Eye (tissue), 1 donor: Measurements from ENCODE around the gene CD247.
A peak's percentile ranks its signal among the peaks of the same experiment; 100 is the strongest.

Experiments
- DNase-seq: peaks from one replicate; pipeline ENCODE4 v3.0.0-alpha.2; 2015

Gene CD247

DNA sequence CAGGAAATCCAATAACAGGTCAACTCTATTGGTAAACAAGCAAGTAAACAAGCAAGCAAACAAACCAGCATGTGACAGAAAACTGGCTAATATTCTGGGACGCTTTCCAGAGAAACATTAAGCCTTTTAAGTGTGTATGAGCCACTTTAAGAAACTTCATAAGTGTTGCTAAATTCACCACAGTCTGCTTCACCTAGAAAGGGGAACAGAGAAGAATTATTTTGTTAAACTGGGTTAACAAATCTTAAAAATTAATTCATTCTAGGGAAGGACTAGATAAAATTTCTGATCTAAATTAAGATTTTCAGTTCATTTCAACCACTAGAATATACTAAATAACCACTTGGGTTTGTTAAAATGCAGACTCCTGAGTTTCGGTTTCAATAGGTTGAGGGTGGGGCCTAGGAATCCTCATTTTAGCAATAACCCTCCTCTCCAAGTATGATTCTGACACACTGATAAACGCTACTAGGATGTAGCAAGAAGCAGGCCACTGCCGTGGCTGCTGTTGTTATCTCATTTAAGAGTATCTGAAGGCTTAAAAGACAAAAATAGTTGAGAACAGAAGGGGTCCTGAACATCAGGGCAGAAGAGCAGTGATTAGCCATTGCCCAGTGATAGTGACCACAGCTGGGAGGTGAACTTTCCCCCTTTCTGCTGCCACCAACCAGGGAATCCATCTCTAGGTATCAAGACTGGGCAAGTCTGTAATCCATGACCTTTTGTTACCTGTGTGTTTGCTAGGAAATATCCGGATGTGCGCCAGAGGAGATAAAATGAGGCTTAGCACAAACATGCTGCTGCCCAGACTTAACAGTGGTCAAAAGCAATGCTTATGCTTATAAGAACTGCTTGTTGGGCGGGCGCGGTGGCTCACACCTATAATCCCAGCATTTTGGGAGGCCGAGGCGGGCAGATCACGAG, 24.0 kb upstream of the CD247 start:
- DNase-seq: no peak

DNA sequence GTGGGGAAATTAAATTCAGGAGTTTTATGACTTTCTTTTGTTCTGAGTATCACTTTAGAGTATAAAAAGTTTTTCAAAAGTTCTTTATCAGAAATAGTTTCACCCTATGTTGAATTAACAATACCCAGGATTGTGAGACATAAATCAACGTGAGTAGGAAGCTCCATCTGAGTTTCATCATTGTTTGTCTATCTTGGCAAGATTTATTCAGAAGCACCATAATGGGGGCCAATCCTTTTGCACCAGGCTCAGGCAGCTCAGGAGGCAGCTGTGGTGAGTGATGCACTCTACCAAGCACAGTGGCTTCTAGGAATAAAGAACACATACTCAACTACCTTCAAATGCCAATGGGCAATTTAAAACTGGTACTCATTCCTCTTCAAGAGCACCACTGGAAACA, 23.3 kb upstream of the CD247 start:
- no peak for DNase-seq

DNA sequence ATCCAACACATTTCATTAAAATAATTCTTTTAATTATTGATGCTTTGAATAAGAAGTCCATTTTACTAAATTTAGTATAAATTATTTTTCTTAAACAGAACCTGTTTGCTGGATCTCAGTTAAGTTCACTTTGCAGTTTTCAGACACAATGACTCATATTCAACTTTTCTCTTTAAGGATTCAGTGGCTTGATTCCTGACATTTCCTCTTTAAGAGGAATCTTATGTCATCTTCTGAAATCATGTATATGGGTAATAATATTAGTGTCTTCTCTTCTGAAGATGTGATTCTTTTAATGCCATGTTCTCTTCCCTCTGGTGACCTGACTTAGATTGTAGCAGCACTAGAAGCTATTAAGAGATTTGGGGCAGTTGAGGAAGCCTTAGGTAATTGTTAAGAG, 22.7 kb upstream of the CD247 start:
- no peak for DNase-seq

DNA sequence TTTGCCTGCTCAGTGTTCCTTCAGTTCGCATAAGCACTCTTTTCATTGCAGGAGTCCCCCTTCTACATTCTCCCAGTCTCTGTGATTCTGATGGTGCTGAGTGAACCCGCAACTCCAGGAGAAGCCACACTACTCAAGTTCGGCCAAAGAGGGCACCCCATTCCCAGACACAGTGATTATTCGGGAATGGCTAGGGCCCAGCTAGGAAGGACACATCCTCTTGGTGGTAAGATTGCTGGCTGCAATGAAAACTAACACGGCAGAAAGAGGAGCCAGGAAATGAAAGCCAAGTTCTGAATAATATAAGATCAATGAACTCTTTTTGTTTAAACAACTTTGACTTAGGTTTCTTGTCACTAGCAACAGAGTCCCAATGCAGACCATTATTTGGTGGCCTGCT, 20.3 kb upstream of the CD247 start:
- no peak for DNase-seq

DNA sequence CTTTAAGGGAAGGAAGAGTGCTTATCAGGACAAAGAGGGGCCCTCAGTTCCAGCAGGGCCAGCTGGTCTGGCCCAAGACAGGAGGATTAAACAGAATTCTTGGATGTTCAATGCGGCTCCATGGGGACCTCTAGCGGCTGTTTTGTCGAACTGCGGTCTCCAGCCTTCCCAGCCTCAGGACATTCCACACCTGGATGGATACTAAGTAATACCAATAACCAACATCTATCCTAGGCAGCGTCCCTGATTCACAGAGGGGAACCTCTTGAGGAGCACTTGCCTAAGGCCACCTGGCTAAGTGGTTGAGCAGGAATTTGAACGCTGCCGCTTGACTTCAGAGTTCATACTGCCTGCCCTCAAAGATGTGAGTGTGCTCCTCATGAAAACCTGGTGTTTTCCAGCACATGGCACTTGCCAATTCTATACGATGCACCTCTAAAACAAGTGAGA, 15.5 kb upstream of the CD247 start:
- peak; percentile 93 for DNase-seq

DNA sequence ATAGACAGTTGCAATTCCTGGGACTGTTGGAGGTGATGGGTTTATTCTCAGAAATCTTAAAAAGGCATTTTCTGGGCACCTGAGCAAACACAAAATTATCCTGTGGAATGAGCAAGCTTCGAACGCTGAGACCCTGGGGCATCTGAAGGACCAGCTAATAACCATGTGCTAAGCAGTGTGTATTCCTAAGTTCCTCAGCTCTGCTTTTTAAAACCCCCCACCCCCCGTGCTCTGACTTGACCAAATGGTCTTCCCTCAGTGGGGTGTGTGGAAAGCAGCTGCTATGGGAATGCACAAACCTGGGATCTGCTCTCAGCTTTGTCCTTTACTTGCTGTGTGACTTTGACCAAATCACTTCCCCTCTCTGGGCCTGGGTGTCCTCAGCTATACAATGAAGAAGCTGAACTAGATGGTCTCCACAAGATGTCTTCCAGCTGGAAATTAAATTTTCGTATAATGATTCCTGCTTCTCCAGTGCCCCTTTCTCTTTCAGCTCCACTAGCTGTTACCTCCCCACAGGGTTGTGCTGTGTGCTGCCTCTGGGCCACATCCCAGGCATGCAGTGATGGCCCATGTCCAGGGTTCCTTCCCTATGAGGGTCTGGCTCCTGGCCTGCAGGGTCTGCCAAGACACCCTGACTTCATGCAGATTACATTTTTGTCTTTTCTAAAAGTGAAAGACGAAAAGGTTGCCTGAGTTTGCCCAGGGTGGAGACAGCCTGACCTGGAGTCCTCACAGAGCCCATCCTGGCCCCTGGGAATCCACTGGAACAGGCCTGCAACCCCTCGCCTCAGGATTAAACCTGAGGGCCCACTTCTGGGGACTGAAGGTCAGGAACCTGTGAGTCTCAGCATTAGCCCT, 14.9 kb upstream of the CD247 start:
- DNase-seq: no peak

DNA sequence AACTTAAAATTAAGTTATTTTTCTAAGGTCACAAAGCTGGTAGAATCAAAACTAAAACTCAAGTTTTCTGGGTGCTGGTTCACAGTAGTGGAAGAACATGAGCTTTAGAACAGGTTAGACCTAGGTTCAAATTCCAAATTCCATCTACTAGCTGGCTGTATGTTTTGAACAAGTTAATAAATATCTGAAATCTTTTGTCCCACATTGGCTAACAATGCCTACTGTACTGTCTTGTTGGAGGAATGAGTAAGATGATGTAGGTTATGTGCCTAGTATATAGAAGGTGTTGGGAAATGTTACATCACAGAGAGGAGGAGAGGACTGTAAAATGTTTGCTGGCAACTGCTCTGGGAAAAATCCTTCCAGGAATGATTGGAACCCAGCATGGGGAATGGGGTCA, 14.0 kb upstream of the CD247 start:
- no peak for DNase-seq

DNA sequence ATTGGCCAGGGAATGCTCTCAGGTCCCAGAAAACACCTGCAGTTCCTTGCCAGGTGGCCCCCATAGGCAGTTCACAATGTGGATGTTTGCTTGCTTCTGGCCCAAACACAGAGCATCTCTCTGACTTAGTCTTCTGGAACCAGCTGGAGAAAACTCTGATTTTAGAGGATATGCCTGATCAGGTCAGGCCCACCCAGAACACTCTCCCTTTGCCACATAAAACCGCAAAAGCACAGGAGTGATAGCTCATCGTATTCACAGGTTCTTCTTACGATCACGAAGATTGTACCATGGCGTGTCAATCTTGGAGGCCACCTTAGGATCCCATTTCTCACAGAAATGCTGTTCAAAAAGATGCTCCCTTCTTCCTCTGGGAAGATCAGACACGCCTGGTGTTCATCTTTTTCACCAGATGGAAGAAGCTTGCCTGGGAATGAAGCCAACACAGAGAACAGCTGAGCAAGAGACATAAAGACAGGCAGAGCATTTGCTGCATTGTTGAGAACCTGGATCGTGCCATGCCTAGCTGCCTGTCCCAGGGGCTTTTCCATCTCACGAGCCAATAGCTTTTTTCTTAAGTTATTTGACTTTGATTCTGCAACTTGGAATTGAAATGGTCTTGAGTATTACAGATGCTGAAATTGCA, 11.6 kb upstream of the CD247 start:
- peak; percentile 50 for DNase-seq

DNA sequence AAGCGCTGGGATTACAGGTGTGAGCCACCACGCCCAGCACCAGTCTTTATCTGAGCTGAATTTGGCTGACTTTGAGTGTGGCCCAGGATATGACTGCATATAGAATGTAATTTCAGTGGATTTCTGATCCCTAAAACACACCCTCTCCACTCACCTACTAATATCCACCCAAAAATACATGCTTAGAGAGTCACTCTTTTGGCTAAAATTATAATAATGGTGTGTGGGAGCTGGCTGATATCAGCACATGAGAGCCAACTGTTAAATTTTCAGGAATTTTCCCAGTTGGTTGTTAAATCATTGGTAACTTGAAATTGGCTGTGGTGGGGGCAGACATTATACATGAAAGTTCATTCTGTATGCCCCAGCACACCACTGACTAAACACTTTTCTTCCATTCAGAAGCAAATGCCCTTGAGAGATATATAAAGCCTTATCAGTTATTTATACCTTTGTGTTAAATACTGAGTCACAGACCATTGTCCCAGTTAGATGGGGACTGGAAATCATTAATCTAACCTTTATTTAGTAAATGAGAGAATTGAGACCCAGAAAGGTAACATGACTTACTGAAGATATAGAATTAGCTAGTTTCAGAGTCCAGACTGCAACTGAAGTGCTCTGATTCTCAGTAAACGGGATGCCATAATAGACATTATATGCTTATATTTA, 9.9 kb upstream of the CD247 start:
- DNase-seq: no peak

DNA sequence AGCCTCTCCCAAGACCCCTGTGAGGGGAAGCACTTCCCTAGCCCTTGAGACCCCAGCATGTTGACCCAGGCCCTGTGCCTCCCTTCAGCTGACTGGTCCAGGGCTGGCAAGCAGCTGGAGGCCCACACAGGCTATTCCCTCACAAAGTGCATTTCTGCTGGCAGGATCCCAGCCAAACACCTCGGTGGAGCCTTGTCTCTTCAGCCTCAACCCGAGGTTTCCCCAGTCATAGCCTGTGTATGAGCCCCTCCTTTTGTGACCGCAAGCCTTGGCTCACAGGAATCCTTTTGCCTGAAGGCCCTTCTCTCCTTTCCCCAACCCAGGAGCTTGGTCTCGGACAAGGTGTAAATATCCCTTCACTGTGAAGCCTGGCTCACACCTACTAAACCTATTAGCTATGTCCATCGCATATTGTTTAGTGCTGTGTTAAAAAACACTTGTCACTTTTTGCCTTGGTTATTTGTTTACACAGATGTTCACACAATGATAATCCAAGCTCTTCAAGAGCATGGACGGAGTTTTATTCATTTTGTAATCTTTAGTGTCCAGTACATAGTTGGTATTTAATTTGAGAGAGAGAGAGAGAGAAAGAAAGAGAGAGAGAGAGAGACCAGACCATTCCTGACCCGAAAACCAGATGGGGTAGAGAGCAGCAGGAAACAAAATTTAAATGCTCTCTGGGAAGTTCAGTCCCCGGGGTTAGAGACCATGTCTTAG, 8.5 kb upstream of the CD247 start:
- no peak for DNase-seq

DNA sequence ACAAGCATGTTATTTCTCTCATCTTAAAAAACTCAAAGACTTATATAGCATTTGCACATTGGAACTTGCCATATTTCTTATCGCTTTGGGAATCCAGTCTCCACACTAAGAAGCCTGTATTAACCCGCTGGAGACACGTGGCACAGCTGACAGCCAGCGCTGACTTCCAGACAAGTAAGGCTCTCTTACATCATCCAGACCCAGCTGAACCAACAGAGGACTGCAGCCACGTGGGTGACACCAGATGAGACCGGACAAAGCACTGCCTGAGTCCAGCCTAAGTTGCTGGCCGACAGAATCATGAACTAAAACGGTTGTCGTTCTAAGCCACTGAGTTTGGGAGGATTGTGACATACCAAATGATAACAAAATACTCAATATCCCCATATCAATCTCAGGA, 6.3 kb upstream of the CD247 start:
- no peak for DNase-seq

DNA sequence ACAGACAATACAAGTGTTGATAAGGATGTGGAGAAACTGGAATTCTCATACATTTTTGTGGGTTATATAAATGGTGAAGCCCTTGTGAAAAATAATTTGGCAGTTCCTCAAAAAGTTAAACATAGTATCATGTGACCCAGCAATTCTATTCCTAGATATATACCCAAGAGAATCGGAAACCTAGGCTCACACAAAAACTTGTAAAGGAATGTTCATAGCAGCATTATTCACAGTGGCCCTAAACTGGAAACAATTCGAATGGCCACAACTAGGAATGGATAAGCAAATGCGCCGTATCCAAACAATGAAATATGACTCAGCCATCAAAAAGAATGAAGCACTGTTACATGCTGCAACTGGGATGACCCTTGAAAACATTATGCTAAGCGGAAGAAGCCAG, 3.9 kb upstream of the CD247 start:
- DNase-seq: no peak

DNA sequence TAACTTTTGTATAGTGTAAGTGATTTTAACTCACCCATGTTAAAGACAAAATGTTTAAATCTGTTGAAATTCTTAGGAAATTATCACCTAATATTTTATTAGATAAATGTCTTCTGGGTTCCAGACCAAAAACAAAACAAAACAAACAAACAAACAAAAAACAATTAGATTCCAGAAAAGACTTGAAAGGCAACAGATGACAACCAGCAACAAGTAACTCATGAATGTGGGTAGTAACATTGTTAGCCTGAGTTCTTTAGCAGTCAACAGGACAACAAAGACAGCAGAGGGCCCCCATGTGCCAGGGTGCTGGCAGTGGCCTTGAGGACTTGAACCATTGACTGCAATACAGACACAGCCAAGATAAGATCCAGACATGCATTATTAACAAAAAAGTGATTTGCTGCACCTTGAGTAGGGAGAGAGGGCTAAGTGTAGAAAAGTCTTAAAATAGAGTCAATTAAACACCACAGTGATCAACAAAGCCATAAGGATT, 2.4 kb upstream of the CD247 start:
- DNase-seq: no peak

DNA sequence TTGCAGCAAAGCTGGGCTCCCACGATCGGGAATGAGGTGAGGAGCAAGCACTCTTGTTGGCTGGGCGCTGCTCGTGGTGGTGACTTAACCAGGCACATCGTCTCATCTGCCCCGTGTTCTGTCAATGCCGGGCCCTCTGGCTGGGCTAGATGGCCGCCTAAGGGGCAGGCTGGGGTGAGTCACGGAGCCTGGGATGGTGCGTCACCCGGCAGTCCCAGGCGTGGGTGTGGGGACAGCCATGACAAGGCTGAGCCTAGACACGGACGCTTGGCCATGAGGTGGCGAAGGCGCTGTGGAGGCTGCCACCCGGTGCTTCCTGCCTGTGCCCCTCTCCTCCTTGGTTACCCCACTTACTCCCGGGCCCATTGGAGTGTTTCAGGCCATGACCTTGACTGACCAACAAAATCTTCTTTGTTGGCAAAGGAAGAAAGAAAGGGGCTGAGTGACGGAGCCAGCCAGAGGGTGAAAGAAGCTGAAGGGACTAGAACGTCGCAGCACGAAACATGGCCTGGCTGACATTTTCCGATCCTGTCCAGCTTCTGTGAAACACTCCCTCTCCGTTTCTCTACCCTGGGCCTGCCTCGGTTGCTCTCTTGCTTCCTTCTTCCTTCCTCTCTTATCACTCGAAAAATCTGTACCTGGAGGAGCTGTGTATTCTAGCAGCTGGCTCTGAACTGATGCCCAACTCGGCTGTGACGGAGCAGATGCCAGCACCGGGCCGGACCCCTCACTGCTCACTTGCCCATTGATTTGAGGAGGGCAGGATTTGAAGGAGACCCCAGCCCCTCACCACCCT, 596 bp downstream of the CD247 start:
- DNase-seq: no peak

DNA sequence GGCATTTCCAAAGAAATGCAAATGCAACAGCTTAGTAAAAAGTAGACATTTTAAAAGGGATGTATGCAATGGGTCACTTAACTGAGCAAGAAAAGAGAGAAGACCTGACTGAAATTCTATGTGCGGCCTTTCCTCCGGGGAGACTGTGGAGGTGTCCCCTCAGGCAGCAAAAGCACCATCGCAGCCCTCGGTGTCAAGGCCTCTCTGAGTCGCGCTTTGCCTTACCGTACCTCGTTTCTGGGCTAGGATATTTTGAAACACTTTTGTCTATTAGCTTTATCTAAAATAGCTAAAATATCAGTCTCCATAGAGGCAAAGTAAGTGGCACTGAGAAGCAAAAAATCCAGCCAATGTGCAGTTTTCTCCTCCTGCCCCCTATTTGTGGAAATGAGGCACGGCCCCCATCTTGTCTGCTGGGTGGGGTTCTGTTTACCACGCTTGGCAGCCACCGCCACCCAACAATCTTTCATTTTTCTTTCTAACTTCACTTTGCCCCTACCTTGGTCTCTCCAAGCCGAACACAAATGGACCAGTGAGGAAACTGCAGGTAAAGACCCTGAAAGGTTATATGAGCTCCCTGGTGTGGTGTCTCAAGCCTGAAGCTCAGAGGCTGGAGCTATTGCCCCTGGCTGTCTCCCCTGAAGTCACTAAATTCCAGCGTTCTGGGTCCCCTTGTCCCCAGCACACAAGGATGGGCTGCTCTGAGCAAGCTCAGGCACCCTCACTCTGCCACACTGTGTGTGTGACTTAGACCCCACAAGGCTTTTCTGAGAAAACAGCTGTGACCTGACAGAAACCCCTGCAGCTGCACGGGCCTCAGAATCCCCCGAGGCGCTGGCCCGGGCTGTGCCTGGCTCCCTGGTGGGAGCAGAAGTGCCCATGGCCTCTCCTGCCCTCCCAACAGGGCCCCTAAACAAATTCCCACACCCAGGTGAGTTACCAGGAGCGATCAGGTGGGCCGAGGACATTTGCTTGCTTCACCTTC, 1.6 kb downstream of the CD247 start:
- DNase-seq: no peak

DNA sequence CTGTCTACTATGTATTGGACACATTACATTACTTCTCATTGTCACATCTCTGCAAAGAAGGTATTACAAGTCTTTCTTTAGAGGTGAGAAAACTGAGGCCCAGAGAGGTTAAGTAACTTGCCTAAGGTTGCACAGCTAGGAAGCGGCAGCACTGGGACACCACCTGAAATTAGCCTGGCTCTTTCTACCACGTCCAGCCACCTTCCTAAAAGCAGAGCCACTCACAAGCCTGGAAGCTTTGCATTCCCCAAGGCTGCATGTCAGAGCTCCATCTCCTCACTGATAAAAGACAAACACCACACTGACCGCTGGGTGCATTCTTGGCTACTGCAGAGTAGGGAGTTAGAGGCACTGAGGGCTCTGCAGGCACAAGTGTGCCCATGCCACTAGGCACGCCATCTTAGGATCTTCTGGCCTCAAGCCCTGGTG, 2.4 kb downstream of the CD247 start:
- DNase-seq: no peak

DNA sequence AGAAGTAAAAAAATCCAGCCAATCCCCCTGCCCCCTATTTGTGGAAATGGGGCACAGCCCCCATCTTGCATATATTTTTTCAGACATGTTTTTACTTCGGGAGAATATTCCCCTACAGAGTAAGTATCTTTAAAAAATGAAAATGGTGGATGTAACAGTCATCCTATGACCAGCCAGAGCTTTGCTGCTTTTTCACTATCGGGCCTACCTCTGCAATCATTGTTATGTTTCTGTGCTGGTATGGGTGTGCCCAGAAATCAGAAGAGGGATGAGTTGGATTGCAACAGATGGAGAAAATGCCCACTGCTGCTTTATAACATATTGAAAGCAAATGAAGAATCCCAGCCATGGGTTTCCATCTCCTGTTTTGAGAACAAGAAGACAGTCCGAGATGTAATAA, 2.9 kb downstream of the CD247 start:
- DNase-seq: no peak

DNA sequence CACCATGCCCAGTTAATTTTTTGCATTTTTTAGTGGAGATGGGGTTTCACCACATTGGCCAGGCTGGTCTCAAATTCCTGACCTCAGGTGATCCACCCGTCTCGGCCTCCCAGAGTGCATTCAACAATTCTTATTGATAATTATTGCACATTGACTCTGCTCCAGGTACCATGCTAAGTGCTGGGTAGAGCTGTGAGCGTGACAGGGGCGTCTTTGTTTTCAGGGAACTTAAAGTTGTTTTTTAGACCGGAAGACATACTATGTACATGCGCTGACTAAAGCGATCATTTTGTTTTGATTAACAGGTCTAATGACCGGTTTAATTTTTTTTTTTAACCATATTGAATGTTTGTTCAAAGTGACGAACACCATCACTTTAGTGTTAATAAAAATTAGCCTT, 4.0 kb downstream of the CD247 start:
- DNase-seq: no peak

DNA sequence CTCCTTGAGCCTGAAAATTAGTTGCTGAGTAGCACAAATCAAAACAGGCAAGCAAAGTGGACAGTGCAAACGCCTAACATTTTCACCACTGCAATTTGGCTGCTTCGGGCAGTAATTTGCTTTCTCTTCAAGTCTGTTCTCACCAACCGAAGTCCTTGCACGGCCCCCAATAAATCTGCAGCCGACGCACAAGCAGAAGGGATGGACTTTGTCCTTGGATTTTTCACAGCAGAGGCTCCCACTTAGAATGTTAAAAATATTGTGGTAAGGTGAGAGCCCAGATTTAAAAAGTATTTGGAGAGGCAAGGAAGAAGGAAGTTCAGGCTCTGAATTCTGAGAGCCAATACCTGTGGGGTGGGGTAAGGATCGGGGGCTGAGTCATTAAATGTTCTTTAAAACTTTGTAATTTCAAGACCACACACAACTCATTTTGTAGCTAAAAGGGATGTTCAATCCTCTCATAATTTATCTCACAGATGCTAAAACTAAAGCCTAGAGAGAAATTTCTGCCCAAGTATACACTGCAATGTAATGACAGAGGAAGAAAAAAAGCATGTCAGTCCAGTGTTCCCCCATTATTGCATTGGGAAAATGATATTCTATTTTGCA, 6.2 kb downstream of the CD247 start:
- no peak for DNase-seq
